Activated CD4-positive, alpha-beta T cell treated with anti-CD3 and anti-CD28 coated beads, Interleukin-2, amount 50 U/mL, for 1 hour (primary cell): ENCODE results near the gene PRR14L.
A peak's percentile ranks its signal among the peaks of the same experiment; 100 is the strongest.
"Not testable (repeated sequence)": the region's sequence is repeated elsewhere in the genome, so short reads cannot be mapped to it uniquely, and the experiment has no call there.

Experiments used
- DNase-seq: peaks from one replicate; pipeline ENCODE4 v3.0.0-alpha.2; 2020

Gene PRR14L

GRCh38 chr22:31681349-31682345, 68.3 kb downstream of the PRR14L start:
- DNase-seq = no peak

GRCh38 chr22:31680861-31681341, 69.0 kb downstream of the PRR14L start:
- DNase-seq = no peak

GRCh38 chr22:31678748-31679147, 71.2 kb downstream of the PRR14L start:
- no peak for DNase-seq

GRCh38 chr22:31676700-31677099, 73.2 kb downstream of the PRR14L start:
- DNase-seq = peak; percentile 92

- not testable (repeated sequence) for DNase-seq
These were observed 75.7 kb downstream of the PRR14L start for GRCh38 chr22:31674219-31674618.

- DNase-seq = not testable (repeated sequence)
These were observed 81.1 kb downstream of the PRR14L start for GRCh38 chr22:31668849-31669248.

- no peak for DNase-seq
These were observed 87.3 kb downstream of the PRR14L start for GRCh38 chr22:31662668-31663037.

- DNase-seq = peak; percentile 97
These were observed 87.9 kb downstream of the PRR14L start, which contains the start of gene PISD for GRCh38 chr22:31661851-31662667. Gene PISD, minus strand, starts transcription at chr22:31662215. Its CDS starts 7 bp downstream, at chr22:31662208.

- DNase-seq = peak; percentile 11
These were observed 89.0 kb downstream of the PRR14L start for GRCh38 chr22:31660860-31661341.

GRCh38 chr22:31659246-31659645, 90.7 kb downstream of the PRR14L start:
- DNase-seq = no peak

GRCh38 chr22:31654408-31654807, 95.5 kb downstream of the PRR14L start:
- no peak for DNase-seq

- DNase-seq = no peak
These were observed 96.0 kb downstream of the PRR14L start for GRCh38 chr22:31653944-31654343.

- no peak for DNase-seq
These were observed 96.8 kb downstream of the PRR14L start for GRCh38 chr22:31652911-31653684.

GRCh38 chr22:31652088-31652487, 97.8 kb downstream of the PRR14L start:
- no peak for DNase-seq

GRCh38 chr22:31651664-31652063, 98.3 kb downstream of the PRR14L start:
- no peak for DNase-seq

GRCh38 chr22:31650391-31650790, 99.5 kb downstream of the PRR14L start:
- no peak for DNase-seq

- no peak for DNase-seq
These were observed 102.2 kb downstream of the PRR14L start for GRCh38 chr22:31647523-31648320.

- no peak for DNase-seq
These were observed 102.9 kb downstream of the PRR14L start for GRCh38 chr22:31647066-31647465.

GRCh38 chr22:31646186-31647019, 103.5 kb downstream of the PRR14L start:
- DNase-seq = no peak

- no peak for DNase-seq
These were observed 110.4 kb downstream of the PRR14L start for GRCh38 chr22:31639436-31640039.
